Measurements from ENCODE around the gene MLH3. TPM values are rescaled to one million over a fixed set of nuclear protein-coding genes. Genes with fewer than 3 reads are reported as not detected.
A peak's percentile ranks its signal among the peaks of the same experiment; 100 is the strongest.

MLH3 gene
- total and polyA plus RNA-seq, 4 donors, result 7.3 to 43.6 (median 22.6) TPM

DNA sequence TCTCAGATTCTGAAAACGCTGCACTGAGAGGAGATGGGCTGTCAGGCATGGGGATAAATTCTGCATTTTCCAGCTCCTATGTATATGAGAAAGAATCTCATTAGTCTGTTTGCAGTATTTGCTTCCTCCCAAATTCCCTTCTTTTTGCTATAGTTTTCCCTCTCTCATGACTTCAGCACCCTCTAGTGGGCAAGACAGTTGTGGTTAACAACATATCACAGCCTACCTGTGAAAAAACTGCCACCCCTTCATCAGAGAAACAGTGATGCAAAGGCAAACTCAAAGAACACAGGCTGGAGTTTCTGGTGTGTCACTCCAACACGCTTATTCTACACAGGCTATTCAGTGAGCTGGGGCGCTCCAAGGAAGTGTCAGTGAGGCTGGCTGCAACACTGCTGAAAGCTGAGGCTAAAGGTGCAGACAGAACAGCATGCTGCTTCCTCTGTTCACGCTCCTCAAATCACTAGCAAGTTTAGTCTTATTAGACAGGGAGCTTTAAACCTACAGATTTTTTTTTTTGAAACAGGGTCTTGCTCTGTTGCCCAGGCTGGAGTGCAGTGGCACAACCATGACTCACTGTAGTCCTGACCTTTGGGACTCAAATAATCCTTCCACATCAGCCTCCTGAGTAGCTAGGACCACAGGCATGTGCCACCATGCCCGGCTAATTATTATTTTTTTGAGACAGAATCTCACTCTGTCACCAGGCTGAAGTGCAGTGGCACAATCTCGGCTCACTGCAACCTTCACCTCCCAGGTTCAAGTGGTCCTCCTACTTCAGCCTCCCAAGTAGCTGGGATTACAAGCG, 37.5 kb upstream of the MLH3 start:
- no peaks in the 10 kb centered on the region for H3K27me3 ChIP-seq (ENCODE audit: control insufficient read depth in 1 of 2, insufficient read depth in 2 of 2, low read length in 1 of 2)
- no peak overlapping the region for H3K27ac ChIP-seq (ENCODE audit: low read depth in 1 of 2, low read length in 2 of 2)
- WGBS, 2 donors, result 63 to 66% methylated on average over 7 of the region's 7 CpGs
- H3K4me3 ChIP-seq (ENCODE audit: low read length in 2 of 2), result no peak overlapping the region
- no peaks in the 10 kb centered on the region for H3K9me3 ChIP-seq (ENCODE audit: control insufficient read depth, low read length)
- peaks cover 3 to 9% of the 10 kb centered on the region in 2 donors for H3K36me3 ChIP-seq (ENCODE audit: control insufficient read depth in 1 of 2, insufficient read depth in 2 of 2, low read length in 1 of 2)
- no peaks in the 10 kb centered on the region for H3K4me1 ChIP-seq (ENCODE audit: control insufficient read depth in 1 of 2, insufficient read depth in 2 of 2, low read length in 2 of 2)
- DNase-seq (no peak), ATAC-seq (ENCODE audit: low FRiP score) (no peak)
- intact Hi-C loops (cut with DNase I), result loop anchor here (1.0 to 5.0 kb wide), 4 partner anchors 142 to 228 kb away; no protein-coding TSS in a partner anchor

GRCh38 chr14:75088153-75088552, 36.9 kb upstream of the MLH3 start:
- H3K36me3 ChIP-seq (ENCODE audit: control insufficient read depth in 1 of 2, insufficient read depth in 2 of 2, low read length in 1 of 2), result peaks cover 3 to 9% of the 10 kb centered on the region in 2 donors
- intact Hi-C loops (cut with DNase I), result loop anchor here (1.0 to 5.0 kb wide), 4 partner anchors 141 to 227 kb away; no protein-coding TSS in a partner anchor

DNA sequence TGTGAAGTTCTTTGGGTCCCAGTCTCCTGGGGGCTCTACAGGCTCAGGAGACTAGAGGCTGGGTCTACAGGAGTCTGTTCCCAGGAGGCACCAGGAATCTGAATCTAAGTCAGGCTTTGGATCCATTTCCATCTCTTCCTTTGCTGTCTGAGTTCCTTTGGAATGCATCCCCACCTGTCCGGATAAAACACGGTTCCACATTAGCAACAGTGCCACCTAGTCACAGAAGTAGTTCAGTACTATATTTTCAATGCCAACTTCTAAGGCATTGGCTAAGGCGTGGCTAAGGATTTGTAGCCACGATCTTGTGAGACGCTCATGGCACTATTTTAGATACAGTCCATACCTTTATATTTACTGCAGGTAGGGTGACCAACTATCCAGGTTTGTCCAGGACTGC, 33.2 kb upstream of the MLH3 start:
- no peak overlapping the region for H3K27ac ChIP-seq (ENCODE audit: low read depth in 1 of 2, low read length in 2 of 2)
- H3K4me3 ChIP-seq (ENCODE audit: low read length in 2 of 2), result no peak overlapping the region
- ATAC-seq (ENCODE audit: low FRiP score), result no peak
- no peaks in the 10 kb centered on the region for H3K27me3 ChIP-seq (ENCODE audit: control insufficient read depth in 1 of 2, insufficient read depth in 2 of 2, low read length in 1 of 2)
- H3K9me3 ChIP-seq (ENCODE audit: control insufficient read depth, low read length), result no peaks in the 10 kb centered on the region
- H3K36me3 ChIP-seq (ENCODE audit: control insufficient read depth in 1 of 2, insufficient read depth in 2 of 2, low read length in 1 of 2), result peaks cover 0 to 7% of the 10 kb centered on the region in 2 donors
- 40 to 42% methylated on average over 5 of the region's 5 CpGs for WGBS, 2 donors
- DNase-seq, result no peak
- intact Hi-C loops (cut with DNase I), result no loop called here
- H3K4me1 ChIP-seq (ENCODE audit: control insufficient read depth in 1 of 2, insufficient read depth in 2 of 2, low read length in 2 of 2), result no peaks in the 10 kb centered on the region

More at GRCh38 chr14:75088153-75088552, 36.9 kb upstream of the MLH3 start:
- Histone ChIP-seq H3K9me3 (ENCODE audit: control insufficient read depth, low read length) (no peaks in the 10 kb centered on the region), H3K4me1 (ENCODE audit: control insufficient read depth in 1 of 2, insufficient read depth in 2 of 2, low read length in 2 of 2) (no peaks in the 10 kb centered on the region), H3K27ac (ENCODE audit: low read depth in 1 of 2, low read length in 2 of 2) (no peak overlapping the region), H3K27me3 (ENCODE audit: control insufficient read depth in 1 of 2, insufficient read depth in 2 of 2, low read length in 1 of 2) (no peaks in the 10 kb centered on the region), H3K4me3 (ENCODE audit: low read length in 2 of 2) (no peak overlapping the region)
- ATAC-seq (ENCODE audit: low FRiP score) (no peak), DNase-seq (no peak)
- 84 to 86% methylated on average over 2 of the region's 2 CpGs for WGBS, 2 donors

DNA sequence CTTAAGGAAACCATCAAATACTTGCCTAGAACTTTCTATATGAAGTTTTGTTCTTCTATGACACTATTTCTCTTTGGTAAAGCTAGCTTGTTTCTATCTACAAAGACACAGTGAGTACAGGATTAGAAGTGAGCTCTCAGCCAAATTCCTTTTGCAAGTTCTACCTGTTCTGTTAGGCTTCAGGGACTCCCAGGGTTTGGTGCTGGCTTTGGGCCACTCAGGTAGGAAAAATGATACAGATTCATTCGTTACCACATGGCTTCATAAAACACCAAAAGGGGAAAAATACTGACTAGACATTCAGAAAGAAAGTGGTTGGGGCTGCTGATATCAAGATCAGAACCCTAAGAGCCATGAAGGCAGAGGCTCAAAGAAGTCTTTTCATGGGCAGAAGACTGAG, 32.0 kb upstream of the MLH3 start:
- intact Hi-C loops (cut with DNase I), result no loop called here

GRCh38 chr14:75081660-75082229, 30.5 kb upstream of the MLH3 start:
- ATAC-seq (ENCODE audit: low FRiP score) (no peak), DNase-seq (no peak)
- Histone ChIP-seq H3K4me3 (ENCODE audit: low read length in 2 of 2) (no peak overlapping the region), H3K27me3 (ENCODE audit: control insufficient read depth in 1 of 2, insufficient read depth in 2 of 2, low read length in 1 of 2) (no peaks in the 10 kb centered on the region), H3K36me3 (ENCODE audit: control insufficient read depth in 1 of 2, insufficient read depth in 2 of 2, low read length in 1 of 2) (peaks cover 0 to 6% of the 10 kb centered on the region in 2 donors), H3K9me3 (ENCODE audit: control insufficient read depth, low read length) (no peaks in the 10 kb centered on the region), H3K4me1 (ENCODE audit: control insufficient read depth in 1 of 2, insufficient read depth in 2 of 2, low read length in 2 of 2) (no peaks in the 10 kb centered on the region), H3K27ac (ENCODE audit: low read depth in 1 of 2, low read length in 2 of 2) (no peak overlapping the region)
- intact Hi-C loops (cut with DNase I), result no loop called here
- 14 to 15% methylated on average over 2 of the region's 2 CpGs for WGBS, 2 donors

More for the DNA sequence above, 32.0 kb upstream of the MLH3 start:
- WGBS, 2 donors, result 88 to 91% methylated on average over 1 of the region's 1 CpG
- ATAC-seq (ENCODE audit: low FRiP score) (no peak), DNase-seq (no peak)
- no peak overlapping the region for H3K27ac ChIP-seq (ENCODE audit: low read depth in 1 of 2, low read length in 2 of 2)
- no peaks in the 10 kb centered on the region for H3K9me3 ChIP-seq (ENCODE audit: control insufficient read depth, low read length)
- no peak overlapping the region for H3K4me3 ChIP-seq (ENCODE audit: low read length in 2 of 2)
- peaks cover 0 to 7% of the 10 kb centered on the region in 2 donors for H3K36me3 ChIP-seq (ENCODE audit: control insufficient read depth in 1 of 2, insufficient read depth in 2 of 2, low read length in 1 of 2)
- H3K4me1 ChIP-seq (ENCODE audit: control insufficient read depth in 1 of 2, insufficient read depth in 2 of 2, low read length in 2 of 2), result no peaks in the 10 kb centered on the region
- no peaks in the 10 kb centered on the region for H3K27me3 ChIP-seq (ENCODE audit: control insufficient read depth in 1 of 2, insufficient read depth in 2 of 2, low read length in 1 of 2)

DNA sequence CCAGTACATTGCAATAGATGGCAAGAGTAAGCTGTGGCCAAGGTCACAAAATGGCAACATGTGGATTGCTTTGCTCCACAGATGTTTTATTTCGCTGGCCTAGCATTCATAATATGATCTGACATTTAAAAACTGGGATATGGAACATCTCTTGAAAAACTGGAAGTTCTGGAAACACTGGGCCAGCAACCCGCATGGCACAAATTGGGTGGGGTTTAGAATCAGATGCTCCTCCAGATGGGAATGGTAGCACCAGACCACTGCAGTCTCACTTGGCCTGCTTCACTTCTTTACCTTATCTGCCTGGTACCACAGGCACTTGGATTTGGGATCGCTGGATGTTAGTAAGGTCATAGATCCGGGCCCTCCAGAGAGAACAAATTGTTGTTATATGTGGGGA, 28.3 kb upstream of the MLH3 start:
- ATAC-seq (ENCODE audit: low FRiP score) (no peak), DNase-seq (no peak)
- intact Hi-C loops (cut with DNase I), result no loop called here
- Histone ChIP-seq H3K36me3 (ENCODE audit: control insufficient read depth in 1 of 2, insufficient read depth in 2 of 2, low read length in 1 of 2) (peaks cover 0 to 3% of the 10 kb centered on the region in 2 donors), H3K27ac (ENCODE audit: low read depth in 1 of 2, low read length in 2 of 2) (no peak overlapping the region), H3K27me3 (ENCODE audit: control insufficient read depth in 1 of 2, insufficient read depth in 2 of 2, low read length in 1 of 2) (no peaks in the 10 kb centered on the region), H3K9me3 (ENCODE audit: control insufficient read depth, low read length) (no peaks in the 10 kb centered on the region), H3K4me3 (ENCODE audit: low read length in 2 of 2) (no peak overlapping the region), H3K4me1 (ENCODE audit: control insufficient read depth in 1 of 2, insufficient read depth in 2 of 2, low read length in 2 of 2) (no peaks in the 10 kb centered on the region)
- 45 to 70% methylated on average over 4 of the region's 4 CpGs for WGBS, 2 donors

DNA sequence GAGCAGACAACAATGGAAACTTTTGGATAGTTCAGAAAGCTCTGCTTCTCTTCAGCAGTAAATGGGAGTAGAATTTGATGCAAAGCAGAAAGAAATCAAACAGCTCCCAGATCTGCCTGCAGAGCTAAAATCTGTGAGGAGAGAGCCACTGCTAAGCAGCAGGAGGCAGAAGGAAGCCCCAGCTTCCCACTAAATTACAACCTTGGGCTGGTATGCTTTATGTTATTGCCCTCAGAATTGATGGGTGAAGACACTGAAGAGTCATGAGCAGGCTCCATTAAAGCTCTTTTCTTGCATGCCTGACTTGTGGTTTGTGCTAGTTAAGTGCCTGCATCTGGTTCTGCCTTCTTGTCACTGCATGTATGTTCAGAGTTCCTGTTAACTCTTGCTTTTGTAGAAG, 26.5 kb upstream of the MLH3 start:
- Histone ChIP-seq H3K27me3 (ENCODE audit: control insufficient read depth in 1 of 2, insufficient read depth in 2 of 2, low read length in 1 of 2) (no peaks in the 10 kb centered on the region), H3K4me3 (ENCODE audit: low read length in 2 of 2) (no peak overlapping the region), H3K4me1 (ENCODE audit: control insufficient read depth in 1 of 2, insufficient read depth in 2 of 2, low read length in 2 of 2) (no peaks in the 10 kb centered on the region), H3K27ac (ENCODE audit: low read depth in 1 of 2, low read length in 2 of 2) (no peak overlapping the region), H3K9me3 (ENCODE audit: control insufficient read depth, low read length) (no peaks in the 10 kb centered on the region), H3K36me3 (ENCODE audit: control insufficient read depth in 1 of 2, insufficient read depth in 2 of 2, low read length in 1 of 2) (no peaks in the 10 kb centered on the region)
- DNase-seq (no peak), ATAC-seq (ENCODE audit: low FRiP score) (no peak)
- intact Hi-C loops (cut with DNase I), result no loop called here

GRCh38 chr14:75070383-75070782, 19.1 kb upstream of the MLH3 start:
- peak; percentile 54 to 80 for DNase-seq
- Histone ChIP-seq H3K36me3 (ENCODE audit: control insufficient read depth in 1 of 2, insufficient read depth in 2 of 2, low read length in 1 of 2) (no peaks in the 10 kb centered on the region), H3K9me3 (ENCODE audit: control insufficient read depth, low read length) (no peaks in the 10 kb centered on the region), H3K27me3 (ENCODE audit: control insufficient read depth in 1 of 2, insufficient read depth in 2 of 2, low read length in 1 of 2) (no peaks in the 10 kb centered on the region), H3K4me1 (ENCODE audit: control insufficient read depth in 1 of 2, insufficient read depth in 2 of 2, low read length in 2 of 2) (no peaks in the 10 kb centered on the region), H3K4me3 (ENCODE audit: low read length in 2 of 2) (no peak overlapping the region), H3K27ac (ENCODE audit: low read depth in 1 of 2, low read length in 2 of 2) (peak overlapping the region in 1 of 2 donors; percentile 62)
- intact Hi-C loops (cut with DNase I), result no loop called here
- WGBS, 2 donors, result 62 to 67% methylated on average over 9 of the region's 9 CpGs
- no peak for ATAC-seq (ENCODE audit: low FRiP score)

DNA sequence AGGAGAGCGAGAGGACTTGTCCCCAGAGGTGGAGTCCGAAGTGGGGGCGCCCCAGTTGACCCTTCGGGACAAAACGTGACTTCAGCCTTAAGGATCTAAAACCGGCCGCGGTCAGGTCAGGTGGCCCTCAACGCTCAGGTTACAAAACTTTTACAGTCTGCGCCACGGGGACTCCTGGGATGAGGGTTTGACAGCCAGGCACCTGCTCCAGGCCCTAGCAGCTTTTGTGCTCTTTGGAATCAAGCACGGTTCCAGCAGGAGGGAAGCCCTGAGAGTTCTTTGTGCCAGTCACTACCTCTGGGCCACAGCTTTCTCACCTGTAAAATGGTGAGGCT, 18.5 kb upstream of the MLH3 start:
- no peaks in the 10 kb centered on the region for H3K9me3 ChIP-seq (ENCODE audit: control insufficient read depth, low read length)
- H3K4me1 ChIP-seq (ENCODE audit: control insufficient read depth in 1 of 2, insufficient read depth in 2 of 2, low read length in 2 of 2), result no peaks in the 10 kb centered on the region
- no peak overlapping the region for H3K4me3 ChIP-seq (ENCODE audit: low read length in 2 of 2)
- intact Hi-C loops (cut with DNase I), result loop anchor here (5.0 to 10.0 kb wide), 2 partner anchors 57 to 125 kb away; no protein-coding TSS in a partner anchor
- no peaks in the 10 kb centered on the region for H3K27me3 ChIP-seq (ENCODE audit: control insufficient read depth in 1 of 2, insufficient read depth in 2 of 2, low read length in 1 of 2)
- no peaks in the 10 kb centered on the region for H3K36me3 ChIP-seq (ENCODE audit: control insufficient read depth in 1 of 2, insufficient read depth in 2 of 2, low read length in 1 of 2)
- WGBS, 2 donors, result 40% methylated on average over 12 of the region's 12 CpGs
- DNase-seq, result no peak
- peak overlapping the region in 1 of 2 donors; percentile 62 for H3K27ac ChIP-seq (ENCODE audit: low read depth in 1 of 2, low read length in 2 of 2)
- ATAC-seq (ENCODE audit: low FRiP score), result peak; percentile 1

All from aorta (tissue), 5 donors.